GM23338 (cell line): Measurements from ENCODE around the gene PHLDB1. TPM values are rescaled to one million over a fixed set of nuclear protein-coding genes. Genes with fewer than 3 reads are reported as not detected.
"Not testable (repeated sequence)": the region's sequence is repeated elsewhere in the genome, so short reads cannot be mapped to it uniquely, and the experiment has no call there.

Experiments used
- ATAC-seq: fragments of 200-7000 bp; cut with Tn5 transposase; 3 replicates; pipeline ENCODE4 v1.9.1; 2020
- DNase-seq: peaks from one replicate; pipeline ENCODE4 v3.0.0-alpha.2; 2015; ENCODE audit warnings: low spot score
- H2AFZ ChIP-seq: fragments of 200-600 bp; sonication (generic); 2 replicates; pipeline ENCODE4 v1.8.0; 2016; ENCODE audit warnings: antibody characterized with exemption, mild to moderate bottlenecking, moderate library complexity
- H3F3A ChIP-seq: fragments of 200-600 bp; sonication (generic); replicated peaks from 2 replicates; pipeline ENCODE4 v1.8.0; 2017; ENCODE audit warnings: antibody characterized with exemption, mixed run types, low read depth
- H3K27ac ChIP-seq: fragments of 200-600 bp; sonication (generic); 2 replicates; pipeline ENCODE4 v1.6.1; 2016; ENCODE audit warnings: low read depth
- H3K27me3 ChIP-seq: fragments of 200-600 bp; sonication (generic); 2 replicates; pipeline ENCODE4 v1.8.0; 2016; ENCODE audit warnings: mild to moderate bottlenecking, mixed run types, moderate library complexity; ENCODE audit not compliant: insufficient read depth
- H3K36me3 ChIP-seq: fragments of 200-600 bp; sonication (generic); 2 replicates; pipeline ENCODE4 v1.8.0; 2016; ENCODE audit warnings: mild to moderate bottlenecking; ENCODE audit not compliant: insufficient read depth
- H3K4me1 ChIP-seq: fragments of 200-600 bp; sonication (generic); 2 replicates; pipeline ENCODE4 v1.8.0; 2016; ENCODE audit warnings: mild to moderate bottlenecking, moderate library complexity; ENCODE audit not compliant: insufficient read depth
- H3K4me2 ChIP-seq: fragments of 200-600 bp; sonication (generic); 2 replicates; pipeline ENCODE4 v1.7.1; 2017; ENCODE audit warnings: mixed run types
- H3K4me3 ChIP-seq: fragments of 200-600 bp; sonication (generic); 2 replicates; pipeline ENCODE4 v1.6.1; 2016; ENCODE audit warnings: mixed run types
- H3K79me2 ChIP-seq: fragments of 200-600 bp; sonication (generic); replicated peaks from 2 replicates; pipeline ENCODE4 v1.8.0; 2017; ENCODE audit warnings: mild to moderate bottlenecking; ENCODE audit not compliant: insufficient read depth
- H3K9me2 ChIP-seq: fragments of 200-600 bp; sonication (generic); 2 replicates; pipeline ENCODE4 v1.8.0; 2017; ENCODE audit not compliant: insufficient read depth
- H4K20me1 ChIP-seq: fragments of 200-600 bp; sonication (generic); replicated peaks from 2 replicates; pipeline ENCODE4 v1.8.0; 2017; ENCODE audit warnings: mild to moderate bottlenecking; ENCODE audit not compliant: insufficient read depth
- H3K27ac Mint-ChIP-seq: 2 replicates; pipeline ENCODE4 v1.8.0; 2020; ENCODE audit warnings: inconsistent platforms, mild to moderate bottlenecking, moderate library complexity, mixed read lengths
- H3K27me3 Mint-ChIP-seq: 3 replicates; pipeline ENCODE4 v1.8.0; 2022; ENCODE audit warnings: low read depth, mild to moderate bottlenecking, moderate library complexity, mixed read lengths, inconsistent platforms; ENCODE audit not compliant: insufficient read depth, poor library complexity
- H3K36me3 Mint-ChIP-seq: 3 replicates; pipeline ENCODE4 v1.8.0; 2021; ENCODE audit warnings: low read depth, mild to moderate bottlenecking, inconsistent platforms, moderate library complexity, mixed read lengths
- H3K4me1 Mint-ChIP-seq: 3 replicates; pipeline ENCODE4 v1.8.0; 2020; ENCODE audit warnings: mild to moderate bottlenecking, inconsistent platforms, mixed read lengths
- H3K4me3 Mint-ChIP-seq: 3 replicates; pipeline ENCODE4 v1.8.0; 2021; ENCODE audit warnings: moderate library complexity, mild to moderate bottlenecking, inconsistent platforms, mixed read lengths
- H3K9me3 Mint-ChIP-seq: 3 replicates; pipeline ENCODE4 v1.8.0; 2020; ENCODE audit warnings: moderate library complexity, mild to moderate bottlenecking, inconsistent platforms, mixed read lengths
- EZH2 ChIP-seq: fragments of 200-600 bp; sonication (generic); IDR thresholded peaks from one replicate; pipeline ENCODE4 v1.8.0; 2017; ENCODE audit warnings: antibody characterized with exemption, mild to moderate bottlenecking, low read depth; ENCODE audit not compliant: unreplicated experiment
- NANOG ChIP-seq: IDR thresholded peaks from 2 replicates; pipeline ENCODE4 v1.6.1; 2016; ENCODE audit warnings: antibody characterized with exemption, borderline replicate concordance
- ZNF114 ChIP-seq: fragments of 250-450 bp; sonication (Bioruptor Pico); IDR thresholded peaks from 2 replicates; pipeline ENCODE4 v1.5.0; 2020; ENCODE audit warnings: mild to moderate bottlenecking, moderate library complexity
- polyA plus RNA-seq: library from polyadenylated mRNA; unstranded; fragments of >200 nt; fragmentation: Nextera tagmentation; extraction: Ambion mirVana; gene quantifications from 2 replicates; pipeline ENCODE4 v1.2.1, GENCODE V29; 2016
- total RNA-seq: library from RNA; depleted of rRNA; stranded (reverse); fragments of >200 nt; shearing (Covaris generic); gene quantifications from 2 replicates; pipeline ENCODE4 v1.2.3, GENCODE V29; 2014
- TF ChIP-seq, protein P1 (sequence below), 2 experiments: fragments of 200-600 bp in 1 of 2; sonication (generic) in 1 of 2; conservative IDR thresholded peaks; 2 replicates each; pipeline versions ENCODE4 v1.5.1 to v1.6.1; 2016 to 2017; ENCODE audit warnings: antibody characterized with exemption in 2 of 2, low read depth in 2 of 2, mild to moderate bottlenecking in 2 of 2, moderate library complexity in 1 of 2
- TF ChIP-seq, protein P2 (sequence below): fragments of 250-450 bp; sonication (Bioruptor Pico); IDR thresholded peaks from 2 replicates; pipeline ENCODE4 v1.5.0; 2020; ENCODE audit warnings: mild to moderate bottlenecking, moderate library complexity
- TF ChIP-seq, protein P3 (sequence below): IDR thresholded peaks from 2 replicates; pipeline ENCODE4 v1.6.1; 2016; ENCODE audit warnings: antibody characterized with exemption

The PHLDB1 gene
- total and polyA plus RNA-seq, 2 experiments from 2014 or later: 46.0 to 85.2 TPM

DNA sequence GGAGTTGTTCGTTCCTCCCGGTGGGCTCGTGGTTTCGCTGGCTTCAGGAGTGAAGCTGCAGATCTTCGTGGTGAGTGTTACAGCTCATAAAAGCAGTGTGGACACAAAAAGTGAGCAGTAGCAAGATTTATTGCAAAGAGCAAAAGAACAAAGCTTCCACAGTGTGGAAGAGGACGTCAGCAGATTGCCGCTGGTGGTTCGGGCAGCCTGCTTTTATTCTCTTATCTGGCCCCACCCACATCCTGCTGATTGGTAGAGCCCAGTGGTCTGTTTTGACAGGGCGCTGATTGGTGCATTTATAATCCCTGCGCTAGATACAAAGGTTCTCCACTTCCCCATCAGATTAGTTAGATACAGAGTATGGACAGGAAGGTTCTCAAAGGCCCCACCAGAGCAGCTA lies 80.9 kb downstream of the PHLDB1 start:
- not testable (repeated sequence) for H3K36me3 ChIP-seq, H3K4me2 ChIP-seq, H4K20me1 ChIP-seq, H3K36me3 Mint-ChIP-seq, H3K79me2 ChIP-seq, H3F3A ChIP-seq, H3K27me3 ChIP-seq, H3K9me3 Mint-ChIP-seq, H3K9me2 ChIP-seq, ATAC-seq, H3K27ac Mint-ChIP-seq, H3K4me3 ChIP-seq, H3K27ac ChIP-seq, H2AFZ ChIP-seq, H3K4me3 Mint-ChIP-seq, DNase-seq
- Mint-ChIP-seq H3K27me3 (peaks cover 11% of the 10 kb centered on the region), H3K4me1 (peaks cover 21% of the 10 kb centered on the region)
- H3K4me1 ChIP-seq: peaks cover 13% of the 10 kb centered on the region; the same call in 1 of the 2 replicates

DNA sequence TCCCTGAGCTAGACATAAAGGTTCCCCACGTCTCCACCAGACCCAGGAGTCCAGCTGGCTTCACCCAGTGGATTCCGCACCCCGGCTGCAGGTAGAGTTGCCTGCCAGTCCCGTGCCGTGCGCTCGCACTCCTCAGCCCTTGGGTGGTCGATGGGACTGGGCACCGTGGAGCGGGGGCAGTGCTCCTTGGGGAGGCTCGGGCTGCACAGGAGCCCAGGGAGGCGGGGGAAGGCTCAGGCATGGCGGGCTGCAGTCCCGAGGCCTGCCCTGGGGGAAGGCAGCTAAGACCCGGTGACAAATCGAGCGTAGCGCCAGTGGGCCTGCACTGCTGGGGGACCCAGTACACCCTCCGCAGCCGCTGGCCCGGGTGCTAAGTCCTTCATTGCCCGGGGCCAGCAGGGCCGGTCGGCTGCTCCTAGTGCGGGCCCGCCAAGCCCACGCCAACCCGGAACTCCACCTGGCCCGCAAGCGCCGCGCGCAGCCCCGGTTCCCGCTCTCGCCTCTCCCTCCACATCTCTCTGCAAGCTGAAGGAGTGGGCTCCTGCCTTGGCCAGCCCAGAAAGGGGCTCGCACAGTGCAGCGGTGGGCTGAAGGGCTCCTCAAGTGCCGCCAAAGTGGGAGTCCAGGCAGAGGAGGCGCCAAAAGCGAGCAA lies 81.6 kb downstream of the PHLDB1 start:
- no peaks in the 10 kb centered on the region for H3K9me3 Mint-ChIP-seq
- no peaks in the 10 kb centered on the region for H3K9me2 ChIP-seq
- peak overlapping the region; percentile 55; the same call in 2 of the 3 replicates for H3K4me3 Mint-ChIP-seq
- no peaks in the 10 kb centered on the region for H3K36me3 Mint-ChIP-seq
- H3K4me3 ChIP-seq: peak overlapping the region; percentile 66
- no peak for DNase-seq
- peak overlapping the region; percentile 93 for H2AFZ ChIP-seq
- no peak overlapping the region for H3K27ac ChIP-seq
- H3K27me3 Mint-ChIP-seq: peaks cover 11% of the 10 kb centered on the region
- no peaks in the 10 kb centered on the region for H3K27me3 ChIP-seq
- H3K4me1 Mint-ChIP-seq: peaks cover 24% of the 10 kb centered on the region
- 0 out of 2 replicates have a peak, but pooled peaks cover under 1% of the 10 kb centered on the region for H3F3A ChIP-seq
- TF ChIP-seq EZH2: no peak
- TF ChIP-seq, protein P1, sequence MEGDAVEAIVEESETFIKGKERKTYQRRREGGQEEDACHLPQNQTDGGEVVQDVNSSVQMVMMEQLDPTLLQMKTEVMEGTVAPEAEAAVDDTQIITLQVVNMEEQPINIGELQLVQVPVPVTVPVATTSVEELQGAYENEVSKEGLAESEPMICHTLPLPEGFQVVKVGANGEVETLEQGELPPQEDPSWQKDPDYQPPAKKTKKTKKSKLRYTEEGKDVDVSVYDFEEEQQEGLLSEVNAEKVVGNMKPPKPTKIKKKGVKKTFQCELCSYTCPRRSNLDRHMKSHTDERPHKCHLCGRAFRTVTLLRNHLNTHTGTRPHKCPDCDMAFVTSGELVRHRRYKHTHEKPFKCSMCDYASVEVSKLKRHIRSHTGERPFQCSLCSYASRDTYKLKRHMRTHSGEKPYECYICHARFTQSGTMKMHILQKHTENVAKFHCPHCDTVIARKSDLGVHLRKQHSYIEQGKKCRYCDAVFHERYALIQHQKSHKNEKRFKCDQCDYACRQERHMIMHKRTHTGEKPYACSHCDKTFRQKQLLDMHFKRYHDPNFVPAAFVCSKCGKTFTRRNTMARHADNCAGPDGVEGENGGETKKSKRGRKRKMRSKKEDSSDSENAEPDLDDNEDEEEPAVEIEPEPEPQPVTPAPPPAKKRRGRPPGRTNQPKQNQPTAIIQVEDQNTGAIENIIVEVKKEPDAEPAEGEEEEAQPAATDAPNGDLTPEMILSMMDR (conservative IDR thresholded peaks at IDR 0.05; ENCODE audit: low read depth in 2 of 2): peak in 1 of 2 experiments; percentile 8; a peak in 1 of 4 replicates
- peak overlapping the region; percentile 77 for H3K4me2 ChIP-seq
- H3K4me1 ChIP-seq: peaks cover 14% of the 10 kb centered on the region; the same call in 1 of the 2 replicates
- H3K79me2 ChIP-seq: no peaks in the 10 kb centered on the region
- H4K20me1 ChIP-seq: no peaks in the 10 kb centered on the region
- ATAC-seq: peak; percentile 2
- no peaks in the 10 kb centered on the region for H3K36me3 ChIP-seq
- H3K27ac Mint-ChIP-seq: no peak overlapping the region

DNA sequence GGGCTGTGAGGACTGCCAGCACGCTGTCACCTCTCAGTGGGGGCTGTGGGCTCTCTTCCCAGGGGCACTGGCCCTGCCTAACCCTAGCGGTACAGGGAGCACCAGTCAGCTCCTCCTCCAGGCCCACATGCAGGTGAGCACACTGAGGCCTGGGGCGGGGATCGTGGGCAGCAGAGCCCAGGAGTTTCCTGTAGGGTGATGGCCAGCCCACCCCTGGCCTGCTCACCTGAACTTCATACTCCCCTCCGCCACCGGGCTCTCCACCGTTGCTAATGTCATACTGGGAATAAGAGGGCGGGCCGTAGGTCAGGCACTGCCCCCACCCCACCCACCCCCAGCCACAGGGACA lies 82.1 kb downstream of the PHLDB1 start:
- ATAC-seq: peak; percentile 59
- no peak overlapping the region for H3K27ac Mint-ChIP-seq
- peaks cover 11% of the 10 kb centered on the region for H3K27me3 Mint-ChIP-seq
- Histone ChIP-seq H3K4me1 (peaks cover 14% of the 10 kb centered on the region; the same call in 1 of the 2 replicates), H3K4me2 (peak overlapping the region; percentile 77), H3K4me3 (peak overlapping the region; percentile 66), H3K27me3 (no peaks in the 10 kb centered on the region), H2AFZ (peak overlapping the region; percentile 93), H3F3A (0 out of 2 replicates have a peak, but pooled peaks cover 3% of the 10 kb centered on the region), H4K20me1 (no peaks in the 10 kb centered on the region), H3K36me3 (no peaks in the 10 kb centered on the region), H3K27ac (no peak overlapping the region), H3K9me2 (no peaks in the 10 kb centered on the region), H3K79me2 (no peaks in the 10 kb centered on the region)
- H3K36me3 Mint-ChIP-seq: no peaks in the 10 kb centered on the region
- no peak for DNase-seq
- peaks cover 24% of the 10 kb centered on the region for H3K4me1 Mint-ChIP-seq
- peak overlapping the region; percentile 55; the same call in 2 of the 3 replicates for H3K4me3 Mint-ChIP-seq
- no peaks in the 10 kb centered on the region for H3K9me3 Mint-ChIP-seq
- TF ChIP-seq, protein P2, sequence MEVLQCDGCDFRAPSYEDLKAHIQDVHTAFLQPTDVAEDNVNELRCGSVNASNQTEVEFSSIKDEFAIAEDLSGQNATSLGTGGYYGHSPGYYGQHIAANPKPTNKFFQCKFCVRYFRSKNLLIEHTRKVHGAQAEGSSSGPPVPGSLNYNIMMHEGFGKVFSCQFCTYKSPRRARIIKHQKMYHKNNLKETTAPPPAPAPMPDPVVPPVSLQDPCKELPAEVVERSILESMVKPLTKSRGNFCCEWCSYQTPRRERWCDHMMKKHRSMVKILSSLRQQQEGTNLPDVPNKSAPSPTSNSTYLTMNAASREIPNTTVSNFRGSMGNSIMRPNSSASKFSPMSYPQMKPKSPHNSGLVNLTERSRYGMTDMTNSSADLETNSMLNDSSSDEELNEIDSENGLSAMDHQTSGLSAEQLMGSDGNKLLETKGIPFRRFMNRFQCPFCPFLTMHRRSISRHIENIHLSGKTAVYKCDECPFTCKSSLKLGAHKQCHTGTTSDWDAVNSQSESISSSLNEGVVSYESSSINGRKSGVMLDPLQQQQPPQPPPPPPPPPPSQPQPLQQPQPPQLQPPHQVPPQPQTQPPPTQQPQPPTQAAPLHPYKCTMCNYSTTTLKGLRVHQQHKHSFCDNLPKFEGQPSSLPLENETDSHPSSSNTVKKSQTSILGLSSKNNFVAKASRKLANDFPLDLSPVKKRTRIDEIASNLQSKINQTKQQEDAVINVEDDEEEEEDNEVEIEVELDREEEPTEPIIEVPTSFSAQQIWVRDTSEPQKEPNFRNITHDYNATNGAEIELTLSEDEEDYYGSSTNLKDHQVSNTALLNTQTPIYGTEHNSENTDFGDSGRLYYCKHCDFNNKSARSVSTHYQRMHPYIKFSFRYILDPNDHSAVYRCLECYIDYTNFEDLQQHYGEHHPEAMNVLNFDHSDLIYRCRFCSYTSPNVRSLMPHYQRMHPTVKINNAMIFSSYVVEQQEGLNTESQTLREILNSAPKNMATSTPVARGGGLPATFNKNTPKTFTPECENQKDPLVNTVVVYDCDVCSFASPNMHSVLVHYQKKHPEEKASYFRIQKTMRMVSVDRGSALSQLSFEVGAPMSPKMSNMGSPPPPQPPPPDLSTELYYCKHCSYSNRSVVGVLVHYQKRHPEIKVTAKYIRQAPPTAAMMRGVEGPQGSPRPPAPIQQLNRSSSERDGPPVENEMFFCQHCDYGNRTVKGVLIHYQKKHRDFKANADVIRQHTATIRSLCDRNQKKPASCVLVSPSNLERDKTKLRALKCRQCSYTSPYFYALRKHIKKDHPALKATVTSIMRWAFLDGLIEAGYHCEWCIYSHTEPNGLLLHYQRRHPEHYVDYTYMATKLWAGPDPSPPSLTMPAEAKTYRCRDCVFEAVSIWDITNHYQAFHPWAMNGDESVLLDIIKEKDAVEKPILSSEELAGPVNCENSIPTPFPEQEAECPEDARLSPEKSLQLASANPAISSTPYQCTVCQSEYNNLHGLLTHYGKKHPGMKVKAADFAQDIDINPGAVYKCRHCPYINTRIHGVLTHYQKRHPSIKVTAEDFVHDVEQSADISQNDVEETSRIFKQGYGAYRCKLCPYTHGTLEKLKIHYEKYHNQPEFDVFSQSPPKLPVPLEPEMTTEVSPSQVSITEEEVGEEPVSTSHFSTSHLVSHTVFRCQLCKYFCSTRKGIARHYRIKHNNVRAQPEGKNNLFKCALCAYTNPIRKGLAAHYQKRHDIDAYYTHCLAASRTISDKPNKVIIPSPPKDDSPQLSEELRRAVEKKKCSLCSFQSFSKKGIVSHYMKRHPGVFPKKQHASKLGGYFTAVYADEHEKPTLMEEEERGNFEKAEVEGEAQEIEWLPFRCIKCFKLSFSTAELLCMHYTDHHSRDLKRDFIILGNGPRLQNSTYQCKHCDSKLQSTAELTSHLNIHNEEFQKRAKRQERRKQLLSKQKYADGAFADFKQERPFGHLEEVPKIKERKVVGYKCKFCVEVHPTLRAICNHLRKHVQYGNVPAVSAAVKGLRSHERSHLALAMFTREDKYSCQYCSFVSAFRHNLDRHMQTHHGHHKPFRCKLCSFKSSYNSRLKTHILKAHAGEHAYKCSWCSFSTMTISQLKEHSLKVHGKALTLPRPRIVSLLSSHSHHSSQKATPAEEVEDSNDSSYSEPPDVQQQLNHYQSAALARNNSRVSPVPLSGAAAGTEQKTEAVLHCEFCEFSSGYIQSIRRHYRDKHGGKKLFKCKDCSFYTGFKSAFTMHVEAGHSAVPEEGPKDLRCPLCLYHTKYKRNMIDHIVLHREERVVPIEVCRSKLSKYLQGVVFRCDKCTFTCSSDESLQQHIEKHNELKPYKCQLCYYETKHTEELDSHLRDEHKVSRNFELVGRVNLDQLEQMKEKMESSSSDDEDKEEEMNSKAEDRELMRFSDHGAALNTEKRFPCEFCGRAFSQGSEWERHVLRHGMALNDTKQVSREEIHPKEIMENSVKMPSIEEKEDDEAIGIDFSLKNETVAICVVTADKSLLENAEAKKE (CRISPR knock-in tag): no peak
- TF ChIP-seq ZNF114 (CRISPR knock-in tag): no peak
- TF ChIP-seq, protein P3, sequence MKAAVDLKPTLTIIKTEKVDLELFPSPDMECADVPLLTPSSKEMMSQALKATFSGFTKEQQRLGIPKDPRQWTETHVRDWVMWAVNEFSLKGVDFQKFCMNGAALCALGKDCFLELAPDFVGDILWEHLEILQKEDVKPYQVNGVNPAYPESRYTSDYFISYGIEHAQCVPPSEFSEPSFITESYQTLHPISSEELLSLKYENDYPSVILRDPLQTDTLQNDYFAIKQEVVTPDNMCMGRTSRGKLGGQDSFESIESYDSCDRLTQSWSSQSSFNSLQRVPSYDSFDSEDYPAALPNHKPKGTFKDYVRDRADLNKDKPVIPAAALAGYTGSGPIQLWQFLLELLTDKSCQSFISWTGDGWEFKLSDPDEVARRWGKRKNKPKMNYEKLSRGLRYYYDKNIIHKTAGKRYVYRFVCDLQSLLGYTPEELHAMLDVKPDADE: no peak
- no peak for TF ChIP-seq NANOG
